A549 (cell line): ENCODE data around the gene ZNF600.
"Not testable (repeated sequence)": the region's sequence is repeated elsewhere in the genome, so short reads cannot be mapped to it uniquely, and the experiment has no call there.

Experiments
- BHLHE40 ChIP-seq: IDR thresholded peaks from 2 replicates; pipeline ENCODE4 v1.6.1; 2012; ENCODE audit warnings: low read depth, low read length, inconsistent platforms
- CBX8 ChIP-seq: fragments of 200-600 bp; sonication (generic); IDR thresholded peaks from 2 replicates; pipeline ENCODE4 v1.6.1; 2016
- EHF ChIP-seq: fragments of 250-450 bp; sonication (Bioruptor Pico); IDR thresholded peaks from 2 replicates; pipeline ENCODE4 v1.5.0; 2020; ENCODE audit warnings: mild to moderate bottlenecking
- EP300 ChIP-seq, 2 experiments: fragments of >200 bp; sonication (Bioruptor Twin); formaldehyde crosslinking; IDR thresholded peaks; 2 replicates in 1 of 2; 3 replicates in 1 of 2; pipeline ENCODE4 v1.6.1; 2016 to 2017
- FOSL2 ChIP-seq, 2 experiments: fragments of 450-650 bp in 1 of 2; fragments of >200 bp in 1 of 2; sonication (Bioruptor Twin) in 1 of 2; formaldehyde crosslinking; IDR thresholded peaks; 2 replicates each; pipeline versions ENCODE4 v1.5.0 to v1.6.1; 2016 to 2020; ENCODE audit warnings: mild to moderate bottlenecking in 1 of 2, moderate library complexity in 1 of 2
- JUNB ChIP-seq: fragments of >200 bp; sonication (Bioruptor Twin); formaldehyde crosslinking; IDR thresholded peaks from 2 replicates; pipeline ENCODE4 v1.6.1; 2016
- MAZ ChIP-seq: fragments of 150-350 bp; IDR thresholded peaks from 2 replicates; pipeline ENCODE4 v1.6.1; 2014; ENCODE audit warnings: antibody characterized with exemption, low read depth, low read length, borderline replicate concordance
- MYC ChIP-seq: IDR thresholded peaks from 2 replicates; pipeline ENCODE4 v1.6.1; 2012; ENCODE audit warnings: mild to moderate bottlenecking, inconsistent platforms, low read length, improper control_type of control experiment, borderline replicate concordance
- POLR2A ChIP-seq: IDR thresholded peaks from 2 replicates; pipeline ENCODE4 v1.6.1; 2012; ENCODE audit warnings: mild to moderate bottlenecking, low read length
- POLR2AphosphoS2 ChIP-seq: conservative IDR thresholded peaks from 2 replicates; pipeline ENCODE4 v1.6.1; 2012; ENCODE audit warnings: low read length, improper control_type of control experiment, inconsistent platforms
- RAD21 ChIP-seq, 2 experiments: fragments of >200 bp in 1 of 2; sonication (Bioruptor Twin) in 1 of 2; formaldehyde crosslinking in 1 of 2; IDR thresholded peaks in 1 of 2; conservative IDR thresholded peaks in 1 of 2; 2 replicates in 1 of 2; 3 replicates in 1 of 2; pipeline ENCODE4 v1.6.1; 2012 to 2018; ENCODE audit warnings: inconsistent platforms in 1 of 2
- SREBF2 ChIP-seq: fragments of 450-650 bp; IDR thresholded peaks from 2 replicates; pipeline ENCODE4 v1.6.1; 2014; ENCODE audit warnings: mild to moderate bottlenecking, moderate library complexity
- TF ChIP-seq, protein P1 (sequence below): fragments of >200 bp; sonication (Bioruptor Twin); formaldehyde crosslinking; IDR thresholded peaks from 3 replicates; pipeline ENCODE4 v1.5.1; 2016

DNA sequence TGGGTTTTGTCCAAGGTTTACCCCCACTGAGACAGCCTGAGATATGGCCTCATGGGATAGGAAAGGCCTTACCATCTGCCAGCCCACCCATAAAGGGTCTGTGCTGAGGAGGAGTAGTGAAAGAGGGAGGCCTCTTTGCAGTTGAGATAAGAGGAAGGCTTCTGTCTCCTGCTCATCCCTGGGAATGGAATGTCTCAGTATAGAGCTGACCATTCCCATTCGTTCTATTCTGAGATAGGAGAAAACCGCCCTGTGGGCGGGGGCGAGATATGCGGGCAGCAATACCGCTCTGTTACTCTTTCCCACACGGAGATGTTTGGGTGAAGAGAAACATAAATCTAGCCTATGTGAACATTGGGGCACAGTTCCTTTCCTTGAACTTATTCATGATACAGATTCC is 45.2 kb downstream of the ZNF600 start:
- TF ChIP-seq SREBF2; MYC; POLR2AphosphoS2; EP300 (IDR thresholded peaks at IDR 0.05); BHLHE40; EHF; MAZ; JUNB; RAD21 (conservative IDR thresholded peaks at IDR 0.05 in 1 of 2, IDR thresholded peaks at IDR 0.05 in 1 of 2); FOSL2 (IDR thresholded peaks at IDR 0.05); FOSL2 (CRISPR knock-in tag; IDR thresholded peaks at IDR 0.05); POLR2A; CBX8: not testable (repeated sequence)
- TF ChIP-seq, protein P1, sequence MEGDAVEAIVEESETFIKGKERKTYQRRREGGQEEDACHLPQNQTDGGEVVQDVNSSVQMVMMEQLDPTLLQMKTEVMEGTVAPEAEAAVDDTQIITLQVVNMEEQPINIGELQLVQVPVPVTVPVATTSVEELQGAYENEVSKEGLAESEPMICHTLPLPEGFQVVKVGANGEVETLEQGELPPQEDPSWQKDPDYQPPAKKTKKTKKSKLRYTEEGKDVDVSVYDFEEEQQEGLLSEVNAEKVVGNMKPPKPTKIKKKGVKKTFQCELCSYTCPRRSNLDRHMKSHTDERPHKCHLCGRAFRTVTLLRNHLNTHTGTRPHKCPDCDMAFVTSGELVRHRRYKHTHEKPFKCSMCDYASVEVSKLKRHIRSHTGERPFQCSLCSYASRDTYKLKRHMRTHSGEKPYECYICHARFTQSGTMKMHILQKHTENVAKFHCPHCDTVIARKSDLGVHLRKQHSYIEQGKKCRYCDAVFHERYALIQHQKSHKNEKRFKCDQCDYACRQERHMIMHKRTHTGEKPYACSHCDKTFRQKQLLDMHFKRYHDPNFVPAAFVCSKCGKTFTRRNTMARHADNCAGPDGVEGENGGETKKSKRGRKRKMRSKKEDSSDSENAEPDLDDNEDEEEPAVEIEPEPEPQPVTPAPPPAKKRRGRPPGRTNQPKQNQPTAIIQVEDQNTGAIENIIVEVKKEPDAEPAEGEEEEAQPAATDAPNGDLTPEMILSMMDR: not testable (repeated sequence)
